ENCODE results near the gene WDR74.
A peak's percentile ranks its signal among the peaks of the same experiment; 100 is the strongest.

WDR74 gene

DNA sequence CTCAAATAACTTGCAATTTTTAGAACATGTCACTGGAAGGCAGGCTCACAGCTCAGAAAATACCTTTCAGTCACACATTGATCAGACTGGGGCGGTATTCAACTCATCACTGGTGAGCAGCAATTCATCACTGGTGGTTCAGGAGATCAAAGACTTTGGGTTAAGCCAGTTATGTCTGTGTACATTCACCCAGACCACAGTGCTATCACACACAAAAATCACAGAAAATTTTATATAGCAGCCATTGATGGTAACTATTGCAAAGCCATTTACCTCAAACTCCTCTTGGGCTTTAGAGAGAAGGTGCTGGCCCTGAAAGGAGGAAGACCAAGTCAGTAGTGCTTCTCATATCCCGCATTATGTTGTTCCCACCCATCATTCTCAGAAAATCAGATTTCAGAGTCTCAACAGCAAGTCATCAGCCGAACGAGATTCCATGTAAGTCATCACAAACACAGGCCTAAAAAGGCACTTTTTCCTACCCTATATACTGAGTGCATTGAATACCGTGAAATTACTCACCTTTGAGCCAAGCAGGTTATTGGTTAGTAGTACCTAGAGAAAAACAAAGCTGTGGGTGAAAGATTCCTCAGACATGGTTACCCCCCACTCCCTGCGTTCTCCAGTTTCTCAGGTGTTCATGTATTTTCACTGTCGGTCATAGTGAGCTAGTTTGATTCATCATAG is 14.0 kb upstream of the WDR74 start:
- no peaks in the 10 kb centered on the region for H3K27me3 ChIP-seq (ENCODE audit: insufficient read depth, poor library complexity, severe bottlenecking)
- peak overlapping the region; percentile 94 for H3K27ac ChIP-seq (replicated peaks)
- H3K4me3 ChIP-seq (replicated peaks; ENCODE audit: insufficient read depth, low read length), result peak overlapping the region; percentile 55
- TF ChIP-seq, protein P1, sequence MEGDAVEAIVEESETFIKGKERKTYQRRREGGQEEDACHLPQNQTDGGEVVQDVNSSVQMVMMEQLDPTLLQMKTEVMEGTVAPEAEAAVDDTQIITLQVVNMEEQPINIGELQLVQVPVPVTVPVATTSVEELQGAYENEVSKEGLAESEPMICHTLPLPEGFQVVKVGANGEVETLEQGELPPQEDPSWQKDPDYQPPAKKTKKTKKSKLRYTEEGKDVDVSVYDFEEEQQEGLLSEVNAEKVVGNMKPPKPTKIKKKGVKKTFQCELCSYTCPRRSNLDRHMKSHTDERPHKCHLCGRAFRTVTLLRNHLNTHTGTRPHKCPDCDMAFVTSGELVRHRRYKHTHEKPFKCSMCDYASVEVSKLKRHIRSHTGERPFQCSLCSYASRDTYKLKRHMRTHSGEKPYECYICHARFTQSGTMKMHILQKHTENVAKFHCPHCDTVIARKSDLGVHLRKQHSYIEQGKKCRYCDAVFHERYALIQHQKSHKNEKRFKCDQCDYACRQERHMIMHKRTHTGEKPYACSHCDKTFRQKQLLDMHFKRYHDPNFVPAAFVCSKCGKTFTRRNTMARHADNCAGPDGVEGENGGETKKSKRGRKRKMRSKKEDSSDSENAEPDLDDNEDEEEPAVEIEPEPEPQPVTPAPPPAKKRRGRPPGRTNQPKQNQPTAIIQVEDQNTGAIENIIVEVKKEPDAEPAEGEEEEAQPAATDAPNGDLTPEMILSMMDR (IDR thresholded peaks at IDR 0.05; ENCODE audit: insufficient read depth, low read length), result no peak
- TF ChIP-seq SPI1 (IDR thresholded peaks at IDR 0.05; ENCODE audit: borderline replicate concordance, low read depth) (no peak), GABPA (IDR thresholded peaks at IDR 0.05; ENCODE audit: low read depth) (no peak), POLR2AphosphoS5 (IDR thresholded peaks at IDR 0.05; ENCODE audit: low read depth) (peak; percentile 58)
- TF ChIP-seq, protein P2, sequence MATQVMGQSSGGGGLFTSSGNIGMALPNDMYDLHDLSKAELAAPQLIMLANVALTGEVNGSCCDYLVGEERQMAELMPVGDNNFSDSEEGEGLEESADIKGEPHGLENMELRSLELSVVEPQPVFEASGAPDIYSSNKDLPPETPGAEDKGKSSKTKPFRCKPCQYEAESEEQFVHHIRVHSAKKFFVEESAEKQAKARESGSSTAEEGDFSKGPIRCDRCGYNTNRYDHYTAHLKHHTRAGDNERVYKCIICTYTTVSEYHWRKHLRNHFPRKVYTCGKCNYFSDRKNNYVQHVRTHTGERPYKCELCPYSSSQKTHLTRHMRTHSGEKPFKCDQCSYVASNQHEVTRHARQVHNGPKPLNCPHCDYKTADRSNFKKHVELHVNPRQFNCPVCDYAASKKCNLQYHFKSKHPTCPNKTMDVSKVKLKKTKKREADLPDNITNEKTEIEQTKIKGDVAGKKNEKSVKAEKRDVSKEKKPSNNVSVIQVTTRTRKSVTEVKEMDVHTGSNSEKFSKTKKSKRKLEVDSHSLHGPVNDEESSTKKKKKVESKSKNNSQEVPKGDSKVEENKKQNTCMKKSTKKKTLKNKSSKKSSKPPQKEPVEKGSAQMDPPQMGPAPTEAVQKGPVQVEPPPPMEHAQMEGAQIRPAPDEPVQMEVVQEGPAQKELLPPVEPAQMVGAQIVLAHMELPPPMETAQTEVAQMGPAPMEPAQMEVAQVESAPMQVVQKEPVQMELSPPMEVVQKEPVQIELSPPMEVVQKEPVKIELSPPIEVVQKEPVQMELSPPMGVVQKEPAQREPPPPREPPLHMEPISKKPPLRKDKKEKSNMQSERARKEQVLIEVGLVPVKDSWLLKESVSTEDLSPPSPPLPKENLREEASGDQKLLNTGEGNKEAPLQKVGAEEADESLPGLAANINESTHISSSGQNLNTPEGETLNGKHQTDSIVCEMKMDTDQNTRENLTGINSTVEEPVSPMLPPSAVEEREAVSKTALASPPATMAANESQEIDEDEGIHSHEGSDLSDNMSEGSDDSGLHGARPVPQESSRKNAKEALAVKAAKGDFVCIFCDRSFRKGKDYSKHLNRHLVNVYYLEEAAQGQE (IDR thresholded peaks at IDR 0.05; ENCODE audit: insufficient replicate concordance, low read depth), result no peak
- peak in 1 of 2 experiments; percentile 47 for DNase-seq (ENCODE audit: low read depth in 1 of 2, low spot score in 1 of 2)

DNA sequence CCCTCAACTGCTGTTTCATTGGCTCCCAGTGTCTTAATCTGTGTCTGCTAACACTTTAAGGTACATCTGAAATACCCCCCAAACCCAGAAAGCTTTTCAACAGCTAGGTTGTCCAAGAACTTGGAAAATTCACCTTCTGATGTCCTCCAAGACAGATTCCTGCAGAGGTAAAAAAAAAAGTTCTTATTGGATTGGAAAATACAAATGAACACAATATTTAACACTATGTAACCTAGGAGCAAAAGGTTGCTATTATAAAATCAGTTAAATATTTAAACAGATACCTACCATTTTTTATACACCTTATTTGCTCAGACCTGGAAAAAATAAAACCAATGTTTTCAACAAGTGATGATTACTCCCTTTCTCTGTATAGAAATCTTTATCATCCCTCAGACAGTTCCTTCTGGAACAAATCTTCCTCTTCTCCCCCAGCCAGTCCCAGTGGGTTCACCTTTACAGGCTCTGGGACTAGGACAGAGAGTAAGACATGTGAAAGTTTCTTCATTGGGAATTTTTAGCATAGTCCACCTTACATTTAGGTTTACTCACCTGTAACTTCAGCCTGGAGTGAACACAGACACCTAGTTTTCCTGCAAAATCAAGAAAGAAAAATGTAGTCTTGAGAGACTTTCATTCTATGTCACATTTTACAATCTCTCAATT is 13.3 kb upstream of the WDR74 start:
- peak in 1 of 2 experiments; percentile 63 for DNase-seq (ENCODE audit: low read depth in 1 of 2, low spot score in 1 of 2)
- Histone ChIP-seq H3K27ac (replicated peaks) (peak overlapping the region; percentile 94), H3K27me3 (ENCODE audit: insufficient read depth, poor library complexity, severe bottlenecking) (no peaks in the 10 kb centered on the region), H3K4me3 (replicated peaks; ENCODE audit: insufficient read depth, low read length) (peak overlapping the region; percentile 55; the same call in 1 of the 2 replicates)
- TF ChIP-seq, protein P1 (IDR thresholded peaks at IDR 0.05; ENCODE audit: insufficient read depth, low read length), result no peak
- TF ChIP-seq GABPA (IDR thresholded peaks at IDR 0.05; ENCODE audit: low read depth), result no peak
- no peak for TF ChIP-seq SPI1 (IDR thresholded peaks at IDR 0.05; ENCODE audit: borderline replicate concordance, low read depth)
- no peak for TF ChIP-seq POLR2AphosphoS5 (IDR thresholded peaks at IDR 0.05; ENCODE audit: low read depth)
- TF ChIP-seq, protein P2 (IDR thresholded peaks at IDR 0.05; ENCODE audit: insufficient replicate concordance, low read depth), result no peak

DNA sequence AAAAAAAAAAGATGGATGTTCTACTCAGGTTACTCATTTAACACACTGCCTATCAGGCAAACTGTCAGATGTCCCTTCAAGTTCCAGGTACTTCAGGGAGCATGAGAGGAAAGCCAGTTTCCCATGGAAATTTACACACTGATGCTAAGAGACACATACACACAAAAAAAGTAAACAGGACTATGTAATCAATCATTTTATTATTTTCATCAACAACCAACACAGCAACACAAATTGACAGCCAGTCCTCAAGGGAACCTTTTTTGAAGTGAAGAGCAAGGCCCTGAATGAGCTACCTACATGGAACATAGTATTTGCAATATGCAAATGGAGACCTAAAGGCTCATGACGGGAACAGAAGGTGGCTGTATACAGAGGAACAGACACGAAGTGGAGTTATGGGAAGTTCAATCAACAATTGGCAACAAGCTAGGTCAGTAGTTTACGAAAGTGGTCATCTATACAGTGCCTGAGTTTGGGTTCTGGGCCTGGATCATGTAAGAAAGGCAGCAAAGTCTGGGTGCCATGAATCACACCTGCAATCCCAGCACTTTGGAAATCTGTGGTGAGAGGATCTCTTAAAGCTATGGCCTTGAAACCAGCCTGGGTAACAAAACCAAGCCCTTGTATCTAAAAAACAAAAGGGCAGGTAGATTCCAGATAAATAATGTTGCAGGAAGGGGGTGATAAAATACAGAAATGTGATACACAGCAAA is 12.6 kb upstream of the WDR74 start:
- peak in 1 of 2 experiments; percentile 70 for DNase-seq (ENCODE audit: low read depth in 1 of 2, low spot score in 1 of 2)
- H3K27me3 ChIP-seq (ENCODE audit: insufficient read depth, poor library complexity, severe bottlenecking), result no peaks in the 10 kb centered on the region
- peak overlapping the region; percentile 21; the same call in 1 of the 2 replicates for H3K27ac ChIP-seq (replicated peaks)
- H3K4me3 ChIP-seq (replicated peaks; ENCODE audit: insufficient read depth, low read length), result no peak overlapping the region
- TF ChIP-seq SPI1 (IDR thresholded peaks at IDR 0.05; ENCODE audit: borderline replicate concordance, low read depth), result no peak
- peak; percentile 47; the same call in 1 of the 2 replicates for TF ChIP-seq POLR2AphosphoS5 (IDR thresholded peaks at IDR 0.05; ENCODE audit: low read depth)
